K562 (cell line): ENCODE data around the gene MBD4.

Experiments used
- ATF7 ChIP-seq: fragments of 450-650 bp; IDR thresholded peaks from 2 replicates; pipeline ENCODE4 v1.7.1; 2014; ENCODE audit warnings: mild to moderate bottlenecking, moderate library complexity
- EP300 ChIP-seq: IDR thresholded peaks from 2 replicates; pipeline ENCODE4 v1.6.1; 2012; ENCODE audit warnings: low read length, improper control_type of control experiment
- ESRRA ChIP-seq: fragments of 450-650 bp; IDR thresholded peaks from 2 replicates; pipeline ENCODE4 v1.6.1; 2014; ENCODE audit warnings: low read depth, mild to moderate bottlenecking, moderate library complexity, borderline replicate concordance
- JUND ChIP-seq, 2 experiments: IDR thresholded peaks; 2 replicates in 1 of 2; 3 replicates in 1 of 2; pipeline ENCODE4 v1.6.1; 2011; ENCODE audit warnings: borderline replicate concordance in 2 of 2, low read depth in 2 of 2, low read length in 2 of 2, improper control_type of control experiment in 1 of 2, missing biosample characterization in 1 of 2, missing genetic modification characterization in 1 of 2, missing genetic modification reagents in 1 of 2
- MEIS2 ChIP-seq: fragments of 450-650 bp; IDR thresholded peaks from 2 replicates; pipeline ENCODE4 v1.6.1; 2014; ENCODE audit warnings: mild to moderate bottlenecking; ENCODE audit not compliant: partially characterized antibody
- TEAD1 ChIP-seq, 2 experiments: fragments of 450-650 bp in 1 of 2; sonication (generic) in 1 of 2; formaldehyde crosslinking; IDR thresholded peaks; 2 replicates each; pipeline versions ENCODE4 v1.4.0 to v1.8.0; 2020 to 2022; ENCODE audit warnings: mild to moderate bottlenecking in 2 of 2, missing genetic modification reagents in 1 of 2
- ZNF551 ChIP-seq: fragments of 250-450 bp; sonication (Bioruptor Pico); IDR thresholded peaks from 2 replicates; pipeline ENCODE4 v1.5.0; 2021; ENCODE audit warnings: mild to moderate bottlenecking, moderate library complexity
- ZNF717 ChIP-seq: fragments of 250-450 bp; sonication (Bioruptor Pico); IDR thresholded peaks from 2 replicates; pipeline ENCODE4 v1.5.0; 2021
- TF ChIP-seq, protein P1 (sequence below): sonication (generic); formaldehyde crosslinking; IDR thresholded peaks from 2 replicates; pipeline ENCODE4 v1.9.0; 2022; ENCODE audit warnings: mild to moderate bottlenecking, missing genetic modification reagents
- TF ChIP-seq, protein P2 (sequence below): sonication (generic); formaldehyde crosslinking; IDR thresholded peaks from 2 replicates; pipeline ENCODE4 v1.5.0; 2020; ENCODE audit warnings: missing genetic modification reagents
- TF ChIP-seq, protein P3 (sequence below), 3 experiments: IDR thresholded peaks in 2 of 3; conservative IDR thresholded peaks in 1 of 3; 2 replicates each; pipeline ENCODE4 v1.5.1; 2011 to 2012; ENCODE audit warnings: low read length in 3 of 3, mild to moderate bottlenecking in 3 of 3, control low read depth in 2 of 3, improper control_type of control experiment in 1 of 3, inconsistent platforms in 1 of 3, low read depth in 1 of 3, mixed read lengths in 1 of 3, moderate library complexity in 1 of 3; ENCODE audit not compliant: insufficient read depth in 2 of 3

DNA sequence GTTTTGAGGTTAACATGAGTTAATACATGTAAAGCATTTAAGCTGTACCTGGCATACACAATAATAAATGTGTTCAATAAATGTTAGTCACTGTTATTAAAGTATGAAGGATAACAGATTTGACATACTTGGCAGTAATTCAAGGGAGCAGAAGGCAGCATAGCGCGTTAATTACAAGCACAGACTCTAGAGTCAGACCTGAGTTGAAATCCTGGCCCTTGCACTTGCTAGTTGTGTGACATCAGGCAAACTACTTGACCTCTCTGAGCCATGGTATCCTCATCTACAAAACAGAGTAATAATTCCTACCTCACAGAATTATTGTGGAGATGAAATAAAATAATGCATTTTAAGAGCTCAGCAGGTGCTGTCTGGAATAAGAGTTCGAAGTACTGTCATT is 5.7 kb upstream of the MBD4 start:
- TF ChIP-seq, protein P1, sequence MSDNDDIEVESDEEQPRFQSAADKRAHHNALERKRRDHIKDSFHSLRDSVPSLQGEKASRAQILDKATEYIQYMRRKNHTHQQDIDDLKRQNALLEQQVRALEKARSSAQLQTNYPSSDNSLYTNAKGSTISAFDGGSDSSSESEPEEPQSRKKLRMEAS (CRISPR knock-in tag), result no peak
- TF ChIP-seq, protein P2, sequence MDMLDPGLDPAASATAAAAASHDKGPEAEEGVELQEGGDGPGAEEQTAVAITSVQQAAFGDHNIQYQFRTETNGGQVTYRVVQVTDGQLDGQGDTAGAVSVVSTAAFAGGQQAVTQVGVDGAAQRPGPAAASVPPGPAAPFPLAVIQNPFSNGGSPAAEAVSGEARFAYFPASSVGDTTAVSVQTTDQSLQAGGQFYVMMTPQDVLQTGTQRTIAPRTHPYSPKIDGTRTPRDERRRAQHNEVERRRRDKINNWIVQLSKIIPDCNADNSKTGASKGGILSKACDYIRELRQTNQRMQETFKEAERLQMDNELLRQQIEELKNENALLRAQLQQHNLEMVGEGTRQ (CRISPR knock-in tag), result no peak
- TF ChIP-seq ESRRA (no peak), JUND (IDR thresholded peaks at IDR 0.05; ENCODE audit: borderline replicate concordance, low read depth, low read length) (no peak), JUND (tag; IDR thresholded peaks at IDR 0.05; ENCODE audit: borderline replicate concordance, low read depth, low read length) (no peak), TEAD1 (CRISPR knock-in tag; IDR thresholded peaks at IDR 0.05) (no peak), ZNF551 (CRISPR knock-in tag) (no peak), ATF7 (no peak), ZNF717 (CRISPR knock-in tag) (no peak), EP300 (no peak), MEIS2 (no peak)
- TF ChIP-seq, protein P3, sequence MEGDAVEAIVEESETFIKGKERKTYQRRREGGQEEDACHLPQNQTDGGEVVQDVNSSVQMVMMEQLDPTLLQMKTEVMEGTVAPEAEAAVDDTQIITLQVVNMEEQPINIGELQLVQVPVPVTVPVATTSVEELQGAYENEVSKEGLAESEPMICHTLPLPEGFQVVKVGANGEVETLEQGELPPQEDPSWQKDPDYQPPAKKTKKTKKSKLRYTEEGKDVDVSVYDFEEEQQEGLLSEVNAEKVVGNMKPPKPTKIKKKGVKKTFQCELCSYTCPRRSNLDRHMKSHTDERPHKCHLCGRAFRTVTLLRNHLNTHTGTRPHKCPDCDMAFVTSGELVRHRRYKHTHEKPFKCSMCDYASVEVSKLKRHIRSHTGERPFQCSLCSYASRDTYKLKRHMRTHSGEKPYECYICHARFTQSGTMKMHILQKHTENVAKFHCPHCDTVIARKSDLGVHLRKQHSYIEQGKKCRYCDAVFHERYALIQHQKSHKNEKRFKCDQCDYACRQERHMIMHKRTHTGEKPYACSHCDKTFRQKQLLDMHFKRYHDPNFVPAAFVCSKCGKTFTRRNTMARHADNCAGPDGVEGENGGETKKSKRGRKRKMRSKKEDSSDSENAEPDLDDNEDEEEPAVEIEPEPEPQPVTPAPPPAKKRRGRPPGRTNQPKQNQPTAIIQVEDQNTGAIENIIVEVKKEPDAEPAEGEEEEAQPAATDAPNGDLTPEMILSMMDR (IDR thresholded peaks at IDR 0.05 in 2 of 3, conservative IDR thresholded peaks at IDR 0.05 in 1 of 3; ENCODE audit: insufficient read depth in 2 of 3, low read depth in 1 of 3, low read length in 3 of 3), result no peak
